Hematopoietic multipotent progenitor cell treated with erythropoietin and hydrocortisone succinate and interleukin-3 and kit ligand, for 15 days (in vitro differentiated cells): Measurements from ENCODE around the gene SAMD11.

Source experiments
- DNase-seq: peaks from one replicate; pipeline ENCODE4 v3.0.0-alpha.2; 2015; ENCODE audit warnings: low spot score

SAMD11 gene

GRCh38 chr1:993379-993995 lies 69.8 kb downstream of the SAMD11 start:
- no peak for DNase-seq
